Measurements from ENCODE around the gene DHRS1. TPM values are rescaled to one million over a fixed set of nuclear protein-coding genes. Genes with fewer than 3 reads are reported as not detected.

DHRS1 gene
- total RNA-seq, 1 experiment from 2014 or later: 8.9 TPM

GRCh38 chr14:24347134-24347533, 47.6 kb upstream of the DHRS1 start:
- DNase-seq (ENCODE audit: low read depth, low spot score) (no peak), ATAC-seq (no peak)
- H3K4me3 ChIP-seq (ENCODE audit: low read depth in 2 of 2, low read length in 2 of 2): no peak overlapping the region
- ChIA-PET CTCF (no interaction called here), POLR2A (no interaction called here)
- H3K36me3 ChIP-seq (ENCODE audit: control insufficient read depth, insufficient read depth, low read length): no peaks in the 10 kb centered on the region
- H3K9me3 ChIP-seq (ENCODE audit: control insufficient read depth, insufficient read depth, low read depth, low read length): no peaks in the 10 kb centered on the region
- TF ChIP-seq POLR2AphosphoS5 (IDR thresholded peaks at IDR 0.05; ENCODE audit: low read depth, low read length) (no peak), CTCF (IDR thresholded peaks at IDR 0.05) (no peak), TCF7L2 (IDR thresholded peaks at IDR 0.05; ENCODE audit: low read depth, low read length) (no peak), SIN3A (IDR thresholded peaks at IDR 0.05; ENCODE audit: borderline replicate concordance, insufficient read depth, low read depth, low read length) (no peak)
- TF ChIP-seq, protein P1, sequence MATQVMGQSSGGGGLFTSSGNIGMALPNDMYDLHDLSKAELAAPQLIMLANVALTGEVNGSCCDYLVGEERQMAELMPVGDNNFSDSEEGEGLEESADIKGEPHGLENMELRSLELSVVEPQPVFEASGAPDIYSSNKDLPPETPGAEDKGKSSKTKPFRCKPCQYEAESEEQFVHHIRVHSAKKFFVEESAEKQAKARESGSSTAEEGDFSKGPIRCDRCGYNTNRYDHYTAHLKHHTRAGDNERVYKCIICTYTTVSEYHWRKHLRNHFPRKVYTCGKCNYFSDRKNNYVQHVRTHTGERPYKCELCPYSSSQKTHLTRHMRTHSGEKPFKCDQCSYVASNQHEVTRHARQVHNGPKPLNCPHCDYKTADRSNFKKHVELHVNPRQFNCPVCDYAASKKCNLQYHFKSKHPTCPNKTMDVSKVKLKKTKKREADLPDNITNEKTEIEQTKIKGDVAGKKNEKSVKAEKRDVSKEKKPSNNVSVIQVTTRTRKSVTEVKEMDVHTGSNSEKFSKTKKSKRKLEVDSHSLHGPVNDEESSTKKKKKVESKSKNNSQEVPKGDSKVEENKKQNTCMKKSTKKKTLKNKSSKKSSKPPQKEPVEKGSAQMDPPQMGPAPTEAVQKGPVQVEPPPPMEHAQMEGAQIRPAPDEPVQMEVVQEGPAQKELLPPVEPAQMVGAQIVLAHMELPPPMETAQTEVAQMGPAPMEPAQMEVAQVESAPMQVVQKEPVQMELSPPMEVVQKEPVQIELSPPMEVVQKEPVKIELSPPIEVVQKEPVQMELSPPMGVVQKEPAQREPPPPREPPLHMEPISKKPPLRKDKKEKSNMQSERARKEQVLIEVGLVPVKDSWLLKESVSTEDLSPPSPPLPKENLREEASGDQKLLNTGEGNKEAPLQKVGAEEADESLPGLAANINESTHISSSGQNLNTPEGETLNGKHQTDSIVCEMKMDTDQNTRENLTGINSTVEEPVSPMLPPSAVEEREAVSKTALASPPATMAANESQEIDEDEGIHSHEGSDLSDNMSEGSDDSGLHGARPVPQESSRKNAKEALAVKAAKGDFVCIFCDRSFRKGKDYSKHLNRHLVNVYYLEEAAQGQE (IDR thresholded peaks at IDR 0.05; ENCODE audit: insufficient read depth in 1 of 2, low read depth in 2 of 2, low read length in 1 of 2): no peak
- no TSS peak for BruUV-seq (replicated peaks)
- no peaks in the 10 kb centered on the region for H3K4me1 ChIP-seq (ENCODE audit: control insufficient read depth, insufficient read depth, low read length)
- no peak overlapping the region for H3K27ac ChIP-seq (ENCODE audit: low read length)
- no peaks in the 10 kb centered on the region for H3K27me3 ChIP-seq (ENCODE audit: control insufficient read depth, insufficient read depth, low read length)
- in situ Hi-C loops (cut with HindIII; ENCODE audit: low pct_unique_long_range_greater_than_20kb, low sequenced_read_pairs): no loop called here
- intact Hi-C loops (cut with micrococcal nuclease; ENCODE audit: unreplicated experiment): no loop called here

- H3K4me1 ChIP-seq (ENCODE audit: control insufficient read depth, insufficient read depth, low read length): no peaks in the 10 kb centered on the region
- H3K27ac ChIP-seq (ENCODE audit: low read length): no peak overlapping the region
- intact Hi-C loops (cut with micrococcal nuclease; ENCODE audit: unreplicated experiment): no loop called here
- DNase-seq (ENCODE audit: low read depth, low spot score) (no peak), ATAC-seq (no peak)
- BruUV-seq (replicated peaks): no TSS peak
- no peaks in the 10 kb centered on the region for H3K9me3 ChIP-seq (ENCODE audit: control insufficient read depth, insufficient read depth, low read depth, low read length)
- no peaks in the 10 kb centered on the region; the same call in 1 of the 2 replicates for H3K27me3 ChIP-seq (ENCODE audit: control insufficient read depth, insufficient read depth, low read length)
- ChIA-PET CTCF (no interaction called here), POLR2A (no interaction called here)
- H3K36me3 ChIP-seq (ENCODE audit: control insufficient read depth, insufficient read depth, low read length): no peaks in the 10 kb centered on the region
- in situ Hi-C loops (cut with HindIII; ENCODE audit: low pct_unique_long_range_greater_than_20kb, low sequenced_read_pairs): no loop called here
- H3K4me3 ChIP-seq (ENCODE audit: low read depth in 2 of 2, low read length in 2 of 2): no peak overlapping the region
- TF ChIP-seq, protein P1 (IDR thresholded peaks at IDR 0.05; ENCODE audit: insufficient read depth in 1 of 2, low read depth in 2 of 2, low read length in 1 of 2): no peak
- no peak for TF ChIP-seq CTCF (IDR thresholded peaks at IDR 0.05)
- no peak for TF ChIP-seq SIN3A (IDR thresholded peaks at IDR 0.05; ENCODE audit: borderline replicate concordance, insufficient read depth, low read depth, low read length)
- TF ChIP-seq TCF7L2 (IDR thresholded peaks at IDR 0.05; ENCODE audit: low read depth, low read length): no peak
- TF ChIP-seq POLR2AphosphoS5 (IDR thresholded peaks at IDR 0.05; ENCODE audit: low read depth, low read length): no peak
Measured at GRCh38 chr14:24343795-24344660, 44.4 kb upstream of the DHRS1 start.

Measured in Panc1 (cell line).